GM10847 (cell line): Measurements from ENCODE around the gene CIDEB.

ENCODE experiments used
- POLR2A ChIP-seq: IDR thresholded peaks from 2 replicates; pipeline ENCODE4 v1.6.1; 2011; ENCODE audit not compliant: insufficient read length; ENCODE audit errors: extremely low read depth

Gene CIDEB

GRCh38 chr14:24337144-24337823 lies 29.5 kb upstream of the CIDEB start:
- TF ChIP-seq POLR2A, result no peak

GRCh38 chr14:24335461-24336171 lies 27.8 kb upstream of the CIDEB start:
- no peak for TF ChIP-seq POLR2A

- TF ChIP-seq POLR2A, result no peak
These were observed 26.9 kb upstream of the CIDEB start, which contains the start of gene ADCY4 for GRCh38 chr14:24334431-24335291. ADCY4 (minus strand) TSS chr14:24335071; CDS start chr14:24334652, 419 bp downstream.

- TF ChIP-seq POLR2A, result no peak
These were observed 24.7 kb upstream of the CIDEB start for GRCh38 chr14:24332268-24332993.

- TF ChIP-seq POLR2A, result no peak
These were observed 24.0 kb upstream of the CIDEB start for GRCh38 chr14:24331731-24332267.

- TF ChIP-seq POLR2A, result no peak
These were observed 23.3 kb upstream of the CIDEB start for GRCh38 chr14:24330973-24331674.

- TF ChIP-seq POLR2A, result no peak
These were observed 22.0 kb upstream of the CIDEB start for GRCh38 chr14:24329736-24330135.

GRCh38 chr14:24329073-24329663 lies 21.4 kb upstream of the CIDEB start:
- TF ChIP-seq POLR2A, result no peak

- TF ChIP-seq POLR2A, result no peak
These were observed 19.5 kb upstream of the CIDEB start for GRCh38 chr14:24327303-24327702.

GRCh38 chr14:24325963-24326362 lies 18.2 kb upstream of the CIDEB start:
- no peak for TF ChIP-seq POLR2A

- TF ChIP-seq POLR2A, result no peak
These were observed 17.3 kb upstream of the CIDEB start for GRCh38 chr14:24325041-24325530.

- no peak for TF ChIP-seq POLR2A
These were observed 16.2 kb upstream of the CIDEB start for GRCh38 chr14:24324024-24324423.

GRCh38 chr14:24323341-24323740 lies 15.6 kb upstream of the CIDEB start:
- no peak for TF ChIP-seq POLR2A

GRCh38 chr14:24322672-24323071 lies 14.9 kb upstream of the CIDEB start:
- no peak for TF ChIP-seq POLR2A
